B cell (primary cell): ENCODE data around the gene SLITRK1.

Experiments used
- EZH2 ChIP-seq: IDR thresholded peaks from 2 replicates; pipeline ENCODE4 v1.6.1; 2012; ENCODE audit warnings: borderline replicate concordance, low read depth, mild to moderate bottlenecking, moderate library complexity, low read length; ENCODE audit not compliant: insufficient read depth, poor library complexity, severe bottlenecking
- TF ChIP-seq, protein P1 (sequence below): fragments of 200-600 bp; IDR thresholded peaks from one replicate; pipeline ENCODE4 v1.8.0; 2022; ENCODE audit warnings: antibody characterized with exemption, mild to moderate bottlenecking

- TF ChIP-seq, protein P1, sequence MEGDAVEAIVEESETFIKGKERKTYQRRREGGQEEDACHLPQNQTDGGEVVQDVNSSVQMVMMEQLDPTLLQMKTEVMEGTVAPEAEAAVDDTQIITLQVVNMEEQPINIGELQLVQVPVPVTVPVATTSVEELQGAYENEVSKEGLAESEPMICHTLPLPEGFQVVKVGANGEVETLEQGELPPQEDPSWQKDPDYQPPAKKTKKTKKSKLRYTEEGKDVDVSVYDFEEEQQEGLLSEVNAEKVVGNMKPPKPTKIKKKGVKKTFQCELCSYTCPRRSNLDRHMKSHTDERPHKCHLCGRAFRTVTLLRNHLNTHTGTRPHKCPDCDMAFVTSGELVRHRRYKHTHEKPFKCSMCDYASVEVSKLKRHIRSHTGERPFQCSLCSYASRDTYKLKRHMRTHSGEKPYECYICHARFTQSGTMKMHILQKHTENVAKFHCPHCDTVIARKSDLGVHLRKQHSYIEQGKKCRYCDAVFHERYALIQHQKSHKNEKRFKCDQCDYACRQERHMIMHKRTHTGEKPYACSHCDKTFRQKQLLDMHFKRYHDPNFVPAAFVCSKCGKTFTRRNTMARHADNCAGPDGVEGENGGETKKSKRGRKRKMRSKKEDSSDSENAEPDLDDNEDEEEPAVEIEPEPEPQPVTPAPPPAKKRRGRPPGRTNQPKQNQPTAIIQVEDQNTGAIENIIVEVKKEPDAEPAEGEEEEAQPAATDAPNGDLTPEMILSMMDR, result no peak
- TF ChIP-seq EZH2, result no peak
Observed at GRCh38 chr13:83929157-83929556, 46.9 kb upstream of the SLITRK1 start.
